B cell (primary cell): ENCODE data around the gene RASGRP2. TPM values are rescaled to one million over a fixed set of nuclear protein-coding genes. Genes with fewer than 3 reads are reported as not detected.

ENCODE experiments used
- ATAC-seq: fragments of 200-7000 bp; cut with Tn5 transposase; one replicate; pipeline ENCODE4 v1.10.0; 2021; ENCODE audit warnings: low read depth, mild to moderate bottlenecking, moderate number of reproducible peaks, moderate library complexity
- CTCF ChIA-PET: fragments of 350-600 bp; sonication (Branson Sonifier 250); formaldehyde crosslinking; loops from one replicate; lab custom pipeline; 2021; ENCODE audit warnings: antibody characterized with exemption, inconsistent platforms; lab: Charles Lee
- POLR2A ChIA-PET: fragments of 350-600 bp; sonication (Branson Sonifier 250); formaldehyde crosslinking; loops from one replicate; lab custom pipeline; 2021; ENCODE audit warnings: antibody characterized with exemption; lab: Charles Lee
- DNase-seq: peaks from one replicate; pipeline ENCODE4 v3.0.0; 2013
- H2AFZ ChIP-seq: 2 replicates; pipeline ENCODE4 v1.6.1; 2012; ENCODE audit warnings: mild to moderate bottlenecking, low read depth, low read length; ENCODE audit not compliant: insufficient read depth, poor library complexity, severe bottlenecking
- H3K27ac ChIP-seq, 2 donors: 1 replicate in 1 of 2; 2 replicates in 1 of 2; pipeline ENCODE4 v1.5.1; 2012 to 2013; ENCODE audit warnings: low read length in 2 of 2, mild to moderate bottlenecking in 2 of 2, moderate library complexity in 1 of 2
- H3K27me3 ChIP-seq, 4 experiments: fragments of 200-600 bp in 1 of 4; sonication (generic) in 1 of 4; replicated peaks in 1 of 4; 1 replicate in 2 of 4; 2 replicates in 2 of 4; pipeline versions ENCODE4 v1.6.1 to v1.7.0; 2013 to 2016; ENCODE audit warnings: low read length in 3 of 4, mild to moderate bottlenecking in 2 of 4, mixed read lengths in 1 of 4, moderate library complexity in 1 of 4; ENCODE audit not compliant: insufficient read depth in 4 of 4, control insufficient read depth in 3 of 4; ENCODE audit errors: control extremely low read depth in 1 of 4
- H3K36me3 ChIP-seq, 2 experiments: replicated peaks in 1 of 2; 1 replicate in 1 of 2; 2 replicates in 1 of 2; pipeline versions ENCODE4 v1.6.1 to v1.7.1; 2013; ENCODE audit warnings: low read length in 1 of 2; ENCODE audit not compliant: insufficient read depth in 2 of 2, control insufficient read depth in 1 of 2; ENCODE audit errors: control extremely low read depth in 1 of 2, extremely low read depth in 1 of 2
- H3K4me1 ChIP-seq, 2 donors: fragments of 200-600 bp in 1 of 2; sonication (generic) in 1 of 2; 1 replicate in 1 of 2; 2 replicates in 1 of 2; pipeline versions ENCODE4 v1.5.1 to v1.6.1; 2013 to 2017; ENCODE audit warnings: low read length in 2 of 2; ENCODE audit not compliant: control insufficient read depth in 2 of 2, insufficient read depth in 2 of 2
- H3K4me2 ChIP-seq: replicated peaks from 2 replicates; pipeline ENCODE3; 2012; ENCODE audit warnings: mild to moderate bottlenecking, low read depth, low read length; ENCODE audit not compliant: poor library complexity, severe bottlenecking
- H3K4me3 ChIP-seq, 5 experiments: fragments of 200-600 bp in 1 of 5; sonication (generic) in 1 of 5; 1 replicate in 3 of 5; 2 replicates in 2 of 5; pipeline versions ENCODE4 v1.5.1 to v1.7.0; 2011 to 2016; ENCODE audit warnings: low read length in 4 of 5, mild to moderate bottlenecking in 4 of 5, low read depth in 2 of 5, control low read depth in 1 of 5, moderate library complexity in 1 of 5; ENCODE audit not compliant: insufficient read depth in 1 of 5; ENCODE audit errors: control extremely low read depth in 1 of 5, extremely low read depth in 1 of 5
- H3K79me2 ChIP-seq: fragments of 200-600 bp; sonication (generic); one replicate; pipeline ENCODE4 v1.6.0; 2016; ENCODE audit warnings: low read length; ENCODE audit not compliant: control insufficient read depth, insufficient read depth
- H3K9ac ChIP-seq: fragments of 200-600 bp; sonication (generic); 2 replicates; pipeline ENCODE4 v1.6.1; 2017; ENCODE audit warnings: mild to moderate bottlenecking, low read length, moderate library complexity
- H3K9me3 ChIP-seq, 3 donors: one replicate each; pipeline versions ENCODE4 v1.6.1 to v1.7.1; 2013; ENCODE audit warnings: low read length in 2 of 3; ENCODE audit not compliant: control insufficient read depth in 2 of 3, insufficient read depth in 1 of 3; ENCODE audit errors: control extremely low read depth in 1 of 3
- H4K20me1 ChIP-seq: 2 replicates; pipeline ENCODE4 v1.6.0; 2012; ENCODE audit warnings: mild to moderate bottlenecking, low read length; ENCODE audit not compliant: insufficient read depth, control insufficient read depth, poor library complexity, severe bottlenecking
- H3K27ac Mint-ChIP-seq: one replicate; pipeline ENCODE4 v1.8.0; 2021; ENCODE audit warnings: mixed read lengths
- H3K27me3 Mint-ChIP-seq: one replicate; pipeline ENCODE4 v1.8.0; 2021; ENCODE audit warnings: mixed read lengths
- H3K4me1 Mint-ChIP-seq: one replicate; pipeline ENCODE4 v1.8.0; 2021; ENCODE audit warnings: mixed read lengths
- H3K4me3 Mint-ChIP-seq: one replicate; pipeline ENCODE4 v1.8.0; 2021; ENCODE audit warnings: mixed read lengths
- H3K9me3 Mint-ChIP-seq: one replicate; pipeline ENCODE4 v1.8.0; 2022; ENCODE audit warnings: mixed read lengths; ENCODE audit not compliant: insufficient read depth
- EZH2 ChIP-seq: IDR thresholded peaks from 2 replicates; pipeline ENCODE4 v1.6.1; 2012; ENCODE audit warnings: borderline replicate concordance, low read depth, mild to moderate bottlenecking, moderate library complexity, low read length; ENCODE audit not compliant: insufficient read depth, poor library complexity, severe bottlenecking
- WGBS: methylation state at CpG from one replicate; pipeline ENCODE4 v1.1.5; 2013; ENCODE audit warnings: missing lambda C conversion rate; ENCODE audit not compliant: insufficient coverage; 5-methylcytosine and 5-hydroxymethylcytosine counted together
- intact Hi-C: fragments of 100-400 bp; cut with micrococcal nuclease; formaldehyde crosslinking; loops from one replicate; pipeline ENCODE4 v1.10.0; 2022
- polyA plus RNA-seq: library from polyadenylated mRNA; depleted of rRNA; stranded (reverse); fragments of >200 nt; gene quantifications from 2 replicates; pipeline ENCODE4 v1.2.3, GENCODE V29; 2012
- total RNA-seq, 2 donors: library from RNA; stranded (reverse); fragments of 120-200 nt in 1 of 2; gene quantifications; 1 replicate in 1 of 2; 2 replicates in 1 of 2; pipeline versions ENCODE4 v1.2.3 to v1.2.4, GENCODE V29; 2013 to 2022
- TF ChIP-seq, protein P1 (sequence below): fragments of 200-600 bp; IDR thresholded peaks from one replicate; pipeline ENCODE4 v1.8.0; 2022; ENCODE audit warnings: antibody characterized with exemption, mild to moderate bottlenecking

Gene RASGRP2
- total and polyA plus RNA-seq, 2 donors (not counting 1 experiment from before 2014, with no cell fraction given), result 628 to 1,139 TPM

DNA sequence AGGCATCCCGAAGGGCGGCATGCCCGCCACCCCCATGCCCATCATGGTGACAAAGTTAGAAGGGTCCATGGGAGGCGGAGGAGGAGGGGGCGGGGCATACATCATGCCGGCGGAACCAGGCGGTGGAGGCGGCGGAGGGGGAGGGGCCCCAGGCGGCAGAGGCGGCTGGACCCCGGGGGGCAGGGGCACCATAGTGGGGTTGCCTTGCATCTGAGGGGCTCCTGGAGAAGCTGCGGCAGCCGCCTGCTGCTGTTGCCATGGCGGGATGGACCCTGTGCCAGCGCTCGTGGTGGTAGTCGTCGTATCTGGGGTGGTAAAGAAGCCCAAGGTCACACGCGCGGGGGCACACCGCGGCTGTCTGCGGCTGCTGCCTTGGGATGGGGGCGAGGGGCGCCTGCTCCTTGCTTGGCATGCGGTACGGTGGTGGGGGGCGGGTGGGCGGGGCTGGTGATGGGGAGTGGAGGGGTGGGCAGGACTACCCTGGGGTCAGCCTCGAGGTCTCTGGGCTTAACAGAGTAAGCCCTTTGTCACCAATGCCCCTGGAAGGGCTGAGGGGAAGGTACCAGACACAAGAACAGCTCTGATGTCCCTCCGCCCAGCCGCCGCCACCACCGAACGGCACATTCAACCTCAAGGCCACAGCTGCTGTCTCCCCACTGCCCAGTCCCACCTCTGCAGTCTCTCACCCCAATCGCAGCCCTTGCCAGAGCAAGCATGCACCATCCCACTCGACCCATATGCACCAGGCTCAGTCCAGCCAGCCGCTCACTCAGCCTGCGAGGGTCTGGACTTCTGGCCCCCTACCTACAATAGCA, 22.1 kb upstream of the RASGRP2 start:
- Histone ChIP-seq H3K9ac (no peak overlapping the region), H3K27ac (no peak overlapping the region), H3K4me3 (no peak overlapping the region), H3K9me3 (no peaks in the 10 kb centered on the region), H3K36me3 (peaks cover 8 to 81% of the 10 kb centered on the region in 2 experiments), H3K4me2 (no peak overlapping the region), H3K27me3 (no peaks in the 10 kb centered on the region), H3K4me1 (peaks cover 85 to 99% of the 10 kb centered on the region in 2 donors), H3K79me2 (peaks cover 56% of the 10 kb centered on the region), H2AFZ (no peak overlapping the region), H4K20me1 (peaks cover 67% of the 10 kb centered on the region)
- ChIA-PET POLR2A (interaction anchor here (0.9 to 8.8 kb wide), 2 partner anchors 13 to 20 kb away, joined by 4 to 175 read pairs; partner anchors contain the start of genes RASGRP2 and SF1), CTCF (interaction anchor here (1.0 to 12.2 kb wide), 3 partner anchors 10 to 61 kb away, joined by 3 to 280 read pairs (median 3); partner anchors contain the start of gene RASGRP2)
- H3K4me3 Mint-ChIP-seq, result peak overlapping the region; percentile 74
- 97% methylated on average over 20 of the region's 42 CpGs for WGBS
- H3K27me3 Mint-ChIP-seq, result no peaks in the 10 kb centered on the region
- H3K27ac Mint-ChIP-seq, result peak overlapping the region; percentile 76
- TF ChIP-seq, protein P1, sequence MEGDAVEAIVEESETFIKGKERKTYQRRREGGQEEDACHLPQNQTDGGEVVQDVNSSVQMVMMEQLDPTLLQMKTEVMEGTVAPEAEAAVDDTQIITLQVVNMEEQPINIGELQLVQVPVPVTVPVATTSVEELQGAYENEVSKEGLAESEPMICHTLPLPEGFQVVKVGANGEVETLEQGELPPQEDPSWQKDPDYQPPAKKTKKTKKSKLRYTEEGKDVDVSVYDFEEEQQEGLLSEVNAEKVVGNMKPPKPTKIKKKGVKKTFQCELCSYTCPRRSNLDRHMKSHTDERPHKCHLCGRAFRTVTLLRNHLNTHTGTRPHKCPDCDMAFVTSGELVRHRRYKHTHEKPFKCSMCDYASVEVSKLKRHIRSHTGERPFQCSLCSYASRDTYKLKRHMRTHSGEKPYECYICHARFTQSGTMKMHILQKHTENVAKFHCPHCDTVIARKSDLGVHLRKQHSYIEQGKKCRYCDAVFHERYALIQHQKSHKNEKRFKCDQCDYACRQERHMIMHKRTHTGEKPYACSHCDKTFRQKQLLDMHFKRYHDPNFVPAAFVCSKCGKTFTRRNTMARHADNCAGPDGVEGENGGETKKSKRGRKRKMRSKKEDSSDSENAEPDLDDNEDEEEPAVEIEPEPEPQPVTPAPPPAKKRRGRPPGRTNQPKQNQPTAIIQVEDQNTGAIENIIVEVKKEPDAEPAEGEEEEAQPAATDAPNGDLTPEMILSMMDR, result no peak
- no peak for TF ChIP-seq EZH2
- H3K9me3 Mint-ChIP-seq, result no peaks in the 10 kb centered on the region
- ATAC-seq (no peak), DNase-seq (no peak)
- peaks cover 88% of the 10 kb centered on the region for H3K4me1 Mint-ChIP-seq
- intact Hi-C loops, result no loop called here
